Stimulated activated CD4-positive, alpha-beta T cell treated with anti-CD3 and anti-CD28 coated beads, TNF-alpha, amount 100 ng/mL, for 48 hours (primary cell): ENCODE data around the gene NCKAP5.

Experiments
- DNase-seq, 3 donors: peaks; one replicate each; pipeline ENCODE4 v3.0.0-alpha.2; 2020; ENCODE audit warnings: low read depth in 3 of 3

Gene NCKAP5

GRCh38 chr2:133333181-133333580 lies 235.1 kb downstream of the NCKAP5 start:
- DNase-seq, result no peak

GRCh38 chr2:133331436-133331835 lies 236.8 kb downstream of the NCKAP5 start:
- no peak for DNase-seq

- DNase-seq, result no peak
Observed at GRCh38 chr2:133326652-133327397, 241.4 kb downstream of the NCKAP5 start.

GRCh38 chr2:133324150-133324561 lies 244.1 kb downstream of the NCKAP5 start:
- no peak for DNase-seq

- DNase-seq, result no peak
Observed at GRCh38 chr2:133322909-133323308, 245.4 kb downstream of the NCKAP5 start.

GRCh38 chr2:133317178-133317577 lies 251.1 kb downstream of the NCKAP5 start:
- no peak for DNase-seq

GRCh38 chr2:133316557-133316956 lies 251.7 kb downstream of the NCKAP5 start:
- DNase-seq, result no peak

- no peak for DNase-seq
Observed at GRCh38 chr2:133315280-133315679, 253.0 kb downstream of the NCKAP5 start.

- DNase-seq, result no peak
Observed at GRCh38 chr2:133314795-133315194, 253.5 kb downstream of the NCKAP5 start.

GRCh38 chr2:133312038-133312729 lies 256.1 kb downstream of the NCKAP5 start:
- DNase-seq, result no peak

GRCh38 chr2:133306236-133306635 lies 262.0 kb downstream of the NCKAP5 start:
- DNase-seq, result no peak

GRCh38 chr2:133304344-133304743 lies 263.9 kb downstream of the NCKAP5 start:
- no peak for DNase-seq

GRCh38 chr2:133303150-133303549 lies 265.1 kb downstream of the NCKAP5 start:
- no peak for DNase-seq

GRCh38 chr2:133296401-133296800 lies 271.9 kb downstream of the NCKAP5 start:
- DNase-seq, result no peak

- no peak for DNase-seq
Observed at GRCh38 chr2:133293544-133294353, 274.5 kb downstream of the NCKAP5 start.

- DNase-seq, result no peak
Observed at GRCh38 chr2:133292259-133292658, 276.0 kb downstream of the NCKAP5 start.

- no peak for DNase-seq
Observed at GRCh38 chr2:133287709-133288108, 280.6 kb downstream of the NCKAP5 start.

- DNase-seq, result no peak
Observed at GRCh38 chr2:133286326-133286922, 281.8 kb downstream of the NCKAP5 start.

- no peak for DNase-seq
Observed at GRCh38 chr2:133273031-133273430, 295.2 kb downstream of the NCKAP5 start.

- no peak for DNase-seq
Observed at GRCh38 chr2:133271105-133271504, 297.2 kb downstream of the NCKAP5 start.

- no peak for DNase-seq
Observed at GRCh38 chr2:133270550-133270949, 297.7 kb downstream of the NCKAP5 start.
